CD4-positive, alpha-beta T cell treated with Interleukin-17A for 4 hours (primary cell): ENCODE measurements around the gene ZNF541.

Experiments
- DNase-seq: peaks from one replicate; pipeline ENCODE4 v3.0.0-alpha.2; 2020; ENCODE audit warnings: mixed read lengths

Gene ZNF541, protein sequence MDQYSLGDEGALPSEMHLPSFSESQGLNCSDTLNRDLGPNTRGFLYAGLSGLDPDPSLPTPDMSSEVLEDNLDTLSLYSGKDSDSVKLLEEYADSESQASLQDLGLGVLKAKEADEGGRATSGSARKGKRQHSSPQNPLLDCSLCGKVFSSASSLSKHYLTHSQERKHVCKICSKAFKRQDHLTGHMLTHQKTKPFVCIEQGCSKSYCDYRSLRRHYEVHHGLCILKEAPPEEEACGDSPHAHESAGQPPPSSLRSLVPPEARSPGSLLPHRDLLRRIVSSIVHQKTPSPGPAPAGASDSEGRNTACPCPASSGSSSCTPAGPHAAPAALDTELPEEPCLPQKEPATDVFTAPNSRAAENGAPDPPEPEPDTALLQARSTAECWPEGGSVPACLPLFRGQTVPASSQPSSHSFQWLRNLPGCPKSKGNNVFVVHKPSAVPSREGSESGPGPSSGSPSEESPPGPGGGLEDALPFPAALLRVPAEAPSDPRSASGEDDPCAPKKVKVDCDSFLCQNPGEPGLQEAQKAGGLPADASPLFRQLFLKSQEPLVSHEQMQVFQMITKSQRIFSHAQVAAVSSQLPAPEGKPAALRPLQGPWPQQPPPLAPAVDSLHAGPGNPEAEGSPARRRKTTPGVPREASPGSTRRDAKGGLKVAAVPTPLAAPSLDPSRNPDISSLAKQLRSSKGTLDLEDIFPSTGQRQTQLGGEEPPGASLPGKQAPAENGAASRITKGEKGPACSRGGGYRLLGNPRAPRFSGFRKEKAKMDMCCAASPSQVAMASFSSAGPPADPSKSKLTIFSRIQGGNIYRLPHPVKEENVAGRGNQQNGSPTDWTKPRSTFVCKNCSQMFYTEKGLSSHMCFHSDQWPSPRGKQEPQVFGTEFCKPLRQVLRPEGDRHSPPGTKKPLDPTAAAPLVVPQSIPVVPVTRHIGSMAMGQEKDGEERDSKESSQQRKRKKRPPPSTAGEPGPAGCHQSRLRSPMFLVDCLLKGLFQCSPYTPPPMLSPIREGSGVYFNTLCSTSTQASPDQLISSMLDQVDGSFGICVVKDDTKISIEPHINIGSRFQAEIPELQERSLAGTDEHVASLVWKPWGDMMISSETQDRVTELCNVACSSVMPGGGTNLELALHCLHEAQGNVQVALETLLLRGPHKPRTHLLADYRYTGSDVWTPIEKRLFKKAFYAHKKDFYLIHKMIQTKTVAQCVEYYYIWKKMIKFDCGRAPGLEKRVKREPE (N-terminal part only)

DNA sequence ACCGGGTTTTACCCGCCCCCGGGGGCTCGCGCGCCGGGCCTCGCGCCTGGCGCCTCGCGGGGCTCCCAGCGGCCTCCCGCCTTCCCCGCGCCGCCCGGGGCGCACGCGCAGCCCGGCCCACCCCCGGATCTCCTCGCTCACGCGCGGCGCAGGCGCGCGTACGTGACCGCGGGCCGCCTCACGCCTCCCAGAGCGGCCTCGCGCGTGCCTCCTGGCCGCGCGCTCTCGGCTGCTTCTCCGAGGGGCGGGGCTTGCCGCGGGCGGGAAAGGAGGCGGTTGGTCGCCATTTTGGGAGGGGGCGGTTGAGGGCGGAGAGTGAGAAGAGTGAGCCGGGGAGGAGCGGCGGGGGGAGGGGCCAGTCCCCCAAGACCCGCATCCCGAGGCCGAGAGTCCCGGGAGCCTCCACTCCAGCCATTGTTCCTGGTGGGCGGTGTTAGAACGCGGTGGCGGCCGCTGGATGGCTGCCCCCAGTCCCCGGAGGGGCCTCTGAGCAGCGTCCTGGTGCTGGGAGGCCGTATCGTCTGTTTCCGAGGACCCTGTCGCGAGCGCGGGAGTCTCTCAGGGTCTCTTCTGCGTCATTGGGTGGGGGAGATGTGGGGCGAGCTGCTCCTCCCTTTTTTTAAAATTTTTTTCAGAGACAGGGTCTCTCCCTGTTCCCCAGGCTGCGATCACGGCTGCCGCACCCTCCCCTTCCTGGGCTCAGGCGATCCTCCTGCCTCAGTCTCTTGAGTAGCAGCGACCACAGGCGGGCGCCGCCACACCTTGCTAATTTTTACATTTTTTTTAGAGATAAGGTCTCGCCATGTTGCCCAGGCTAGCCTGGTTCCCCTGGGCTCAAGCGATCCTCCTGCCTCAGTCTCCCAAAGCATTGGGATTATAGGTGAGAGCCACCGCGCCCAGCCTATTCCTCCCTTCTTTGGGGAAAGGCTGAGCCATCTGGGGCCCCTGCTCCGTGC is at the start of gene ZNF541:
ZNF541 (minus strand) TSS at position 78 of the 956 bp plus-strand sequence. CDS start 17,292 bp downstream, outside the sequence.
- DNase-seq = peak; percentile 92

DNA sequence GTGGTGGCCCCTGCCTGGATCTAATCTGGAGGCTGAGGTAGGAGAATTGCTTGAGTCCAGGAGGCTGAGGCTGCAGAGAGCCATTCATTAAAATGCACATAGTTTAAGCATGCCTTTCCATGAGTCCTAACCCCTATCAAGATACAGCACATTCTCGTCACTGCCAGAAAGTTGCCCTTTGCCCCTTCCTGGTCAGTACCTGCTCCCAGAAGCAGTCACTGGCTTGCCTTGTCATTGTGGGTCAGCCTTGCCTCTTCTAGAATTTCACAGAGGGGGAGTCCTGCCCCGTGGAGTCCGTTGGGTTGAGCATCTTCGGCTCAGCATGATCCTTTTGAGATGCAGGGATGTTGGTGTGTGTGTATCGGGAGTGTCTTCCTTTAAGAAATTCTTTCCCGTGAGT is 46.8 kb upstream of the ZNF541 start:
- no peak for DNase-seq

DNA sequence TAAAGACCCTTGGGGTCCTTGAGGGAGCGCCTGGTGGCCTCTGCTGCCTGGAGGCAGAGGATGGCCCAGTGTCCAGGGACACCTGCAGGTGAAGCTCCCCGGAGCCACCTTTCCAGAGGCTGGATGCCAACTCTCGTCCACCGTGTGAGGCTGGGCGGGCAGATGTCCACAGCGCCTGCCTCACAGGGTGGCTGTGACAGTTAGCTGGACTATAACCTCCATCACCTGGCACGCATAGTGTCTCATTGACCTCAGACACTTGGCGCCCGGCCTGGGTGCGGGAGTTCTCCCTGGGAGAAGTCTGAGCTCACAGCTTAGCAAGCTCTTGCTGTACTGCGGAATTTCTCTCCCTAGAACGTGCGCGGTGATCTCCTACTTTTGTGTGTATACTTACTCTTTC is 45.8 kb upstream of the ZNF541 start:
- no peak for DNase-seq

DNA sequence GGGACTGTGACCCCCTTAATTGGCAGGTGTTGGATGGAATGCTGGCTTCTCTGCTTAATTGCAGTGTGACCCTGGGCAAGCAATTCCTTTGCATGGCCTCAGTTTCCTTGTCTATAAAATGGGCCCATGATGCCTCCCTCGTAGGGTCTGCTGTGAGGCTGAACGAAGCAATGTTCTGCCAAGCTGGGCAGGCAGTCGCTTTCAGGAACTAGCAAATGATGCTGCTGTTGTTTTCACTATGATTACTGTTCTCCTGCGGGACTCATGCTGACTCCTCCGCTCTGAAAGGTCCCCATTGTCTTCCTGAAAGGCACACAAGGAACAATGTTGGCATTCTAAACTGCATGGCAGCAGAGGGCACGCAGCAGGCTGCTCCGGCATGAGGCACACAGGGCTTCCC is 42.8 kb upstream of the ZNF541 start:
- DNase-seq = no peak

DNA sequence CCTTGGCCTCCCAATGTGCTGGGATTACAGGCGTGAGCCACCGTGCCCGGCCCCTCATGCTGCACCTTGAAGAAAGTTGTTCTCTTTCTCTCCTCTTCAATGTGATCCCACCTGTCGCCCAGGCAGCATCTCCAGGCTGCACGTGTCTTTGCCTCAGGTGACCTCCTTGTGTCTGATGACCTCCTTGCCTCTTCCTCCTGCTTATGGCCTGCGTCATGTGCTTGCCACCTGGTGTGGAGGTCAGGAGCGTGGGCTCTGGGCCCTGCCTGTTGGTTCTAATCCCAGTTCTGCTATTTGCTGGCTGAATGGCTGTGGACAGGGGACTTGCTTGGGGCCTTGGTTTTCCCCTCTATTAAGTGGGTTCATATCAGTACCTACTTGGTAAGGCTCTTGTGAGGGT is 42.3 kb upstream of the ZNF541 start:
- no peak for DNase-seq

DNA sequence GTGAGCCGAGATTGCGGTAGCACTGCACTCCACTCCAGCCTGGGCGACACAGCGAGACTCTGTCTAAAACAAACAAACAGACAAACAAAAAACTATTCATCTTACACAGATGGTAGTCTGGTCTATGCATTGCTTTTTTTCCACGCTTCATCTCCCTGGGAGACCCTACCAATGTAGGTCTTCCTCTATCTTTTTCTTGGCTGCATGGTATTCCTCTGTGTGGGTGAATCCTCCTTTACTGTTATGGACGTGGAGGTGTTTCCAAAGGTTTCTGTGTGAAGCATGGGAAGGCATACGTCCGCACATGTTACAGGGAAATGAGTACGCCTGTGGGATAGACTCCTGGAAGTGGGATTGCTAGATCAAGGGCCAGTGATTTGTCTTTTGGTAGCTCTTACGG is 41.6 kb upstream of the ZNF541 start:
- DNase-seq = no peak

DNA sequence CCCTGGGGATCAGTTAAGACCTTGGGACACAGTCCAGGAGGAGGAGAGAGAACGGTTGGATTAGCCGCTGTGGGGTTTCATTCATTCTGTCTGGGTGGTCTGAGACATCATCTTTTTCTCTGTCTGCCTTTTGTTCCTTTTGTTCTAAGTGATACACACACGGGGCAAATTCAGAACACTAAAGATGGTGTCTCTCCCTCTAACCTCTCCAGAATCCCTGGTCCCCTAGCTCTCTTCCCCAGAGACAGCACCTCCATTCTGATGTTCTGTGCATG is 41.0 kb upstream of the ZNF541 start:
- DNase-seq = no peak

DNA sequence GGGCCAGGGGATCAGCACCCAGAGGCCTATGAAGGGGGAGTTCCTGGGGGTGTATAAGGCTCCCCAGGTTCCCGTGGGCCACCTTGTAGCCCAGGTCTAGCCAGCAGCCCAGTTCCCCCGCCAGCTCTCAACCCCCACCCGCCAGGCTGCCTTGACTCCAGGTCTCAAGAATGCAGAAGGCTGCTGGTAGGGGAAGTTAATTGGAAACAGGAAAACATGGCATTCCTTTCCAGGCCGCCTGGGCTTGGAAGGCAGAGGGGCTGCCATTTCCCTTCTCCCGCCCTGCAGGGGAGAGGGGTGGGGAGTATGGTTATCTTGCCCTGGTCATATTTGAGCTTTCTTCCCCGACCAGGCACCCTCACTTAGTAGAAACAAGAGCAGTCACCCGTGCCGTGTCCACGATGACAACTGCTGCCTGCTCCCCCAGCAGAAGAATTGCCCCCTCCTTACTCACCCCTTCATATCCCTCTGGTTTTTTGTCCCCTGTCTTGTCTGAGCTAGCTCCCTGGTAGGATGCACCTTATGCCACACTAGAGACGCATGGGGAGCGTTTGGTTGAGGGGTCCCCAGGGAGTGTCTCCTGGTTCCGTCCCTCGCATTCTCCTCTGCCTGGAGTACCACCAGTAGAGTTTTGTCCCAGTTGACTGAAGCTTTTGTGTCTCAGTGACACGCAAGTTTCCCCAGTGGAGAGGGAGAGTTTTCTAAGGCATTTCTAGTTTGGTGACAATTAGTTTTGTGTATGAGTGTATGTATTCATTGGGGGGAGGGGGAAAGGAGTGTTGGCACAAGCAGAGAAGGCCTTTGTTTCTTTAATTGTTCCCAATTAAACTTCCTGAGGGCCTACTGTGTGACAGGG is 40.4 kb upstream of the ZNF541 start:
- no peak for DNase-seq

DNA sequence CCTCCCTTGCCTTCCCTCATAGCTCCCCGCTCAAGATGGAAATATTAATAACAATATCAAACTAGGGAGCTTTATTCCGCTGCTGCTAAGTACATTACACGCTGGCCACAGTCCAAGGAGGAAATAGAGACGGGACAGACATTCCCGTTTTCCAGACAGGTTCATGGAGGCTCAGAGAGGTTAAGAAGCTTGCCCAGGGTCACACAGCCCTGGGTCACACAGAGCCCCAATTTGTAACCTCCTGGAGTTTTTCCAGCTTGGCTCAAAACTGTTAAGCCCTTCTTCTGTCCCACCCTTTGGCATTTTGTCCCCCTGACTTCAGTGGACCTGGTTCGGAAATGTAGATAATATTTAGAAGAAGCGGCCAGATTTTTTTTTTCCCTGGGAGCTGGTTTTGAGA is 38.0 kb upstream of the ZNF541 start:
- DNase-seq = no peak

DNA sequence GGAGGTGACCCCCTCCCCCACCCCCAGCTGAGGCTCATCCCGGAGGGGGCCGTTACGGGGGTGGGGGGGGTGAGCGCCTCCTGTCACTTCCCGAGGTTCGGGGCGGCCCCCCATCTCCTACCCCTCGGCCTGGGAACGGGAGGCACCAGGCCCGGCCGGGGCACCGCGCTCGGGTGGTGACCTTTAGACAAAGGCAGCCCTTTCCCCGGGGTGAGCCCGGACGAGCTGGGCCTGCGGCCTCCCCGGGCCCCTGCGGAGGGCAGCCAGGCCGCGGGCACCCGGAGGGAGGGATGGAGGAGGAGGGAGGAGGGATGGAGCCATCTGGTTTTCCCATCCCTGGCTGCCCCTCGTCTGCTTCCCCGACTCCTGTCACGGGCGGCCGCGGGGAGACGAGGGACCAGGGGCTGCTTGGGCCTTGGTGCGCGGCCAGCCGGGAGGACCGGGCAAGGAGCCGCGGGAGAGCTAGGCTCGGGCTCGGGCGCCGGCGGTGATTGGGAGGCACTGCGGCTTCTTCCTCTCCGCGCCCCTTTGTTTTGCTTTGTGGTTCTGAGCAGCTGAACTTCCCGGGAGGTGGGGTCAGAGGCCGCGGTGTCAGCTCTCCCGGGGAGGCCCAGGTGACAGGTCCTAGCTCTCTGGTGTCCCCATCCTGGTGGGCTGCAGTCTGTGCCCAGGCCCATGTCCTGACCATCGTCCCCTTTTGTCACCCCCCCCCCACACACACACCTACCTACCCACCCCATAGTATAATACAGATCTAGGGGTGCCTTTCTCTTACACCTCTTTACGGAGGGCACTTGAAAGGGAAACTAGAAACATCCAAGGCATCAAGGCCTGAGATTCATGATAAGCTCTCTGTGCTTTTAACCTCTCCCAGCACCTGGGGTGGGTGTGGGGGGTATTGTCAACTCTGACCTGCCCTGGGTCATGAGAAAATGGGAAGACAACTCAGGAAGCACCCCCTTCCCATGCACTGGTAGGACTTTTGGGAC is 37.3 kb upstream of the ZNF541 start:
- peak; percentile 75 for DNase-seq

DNA sequence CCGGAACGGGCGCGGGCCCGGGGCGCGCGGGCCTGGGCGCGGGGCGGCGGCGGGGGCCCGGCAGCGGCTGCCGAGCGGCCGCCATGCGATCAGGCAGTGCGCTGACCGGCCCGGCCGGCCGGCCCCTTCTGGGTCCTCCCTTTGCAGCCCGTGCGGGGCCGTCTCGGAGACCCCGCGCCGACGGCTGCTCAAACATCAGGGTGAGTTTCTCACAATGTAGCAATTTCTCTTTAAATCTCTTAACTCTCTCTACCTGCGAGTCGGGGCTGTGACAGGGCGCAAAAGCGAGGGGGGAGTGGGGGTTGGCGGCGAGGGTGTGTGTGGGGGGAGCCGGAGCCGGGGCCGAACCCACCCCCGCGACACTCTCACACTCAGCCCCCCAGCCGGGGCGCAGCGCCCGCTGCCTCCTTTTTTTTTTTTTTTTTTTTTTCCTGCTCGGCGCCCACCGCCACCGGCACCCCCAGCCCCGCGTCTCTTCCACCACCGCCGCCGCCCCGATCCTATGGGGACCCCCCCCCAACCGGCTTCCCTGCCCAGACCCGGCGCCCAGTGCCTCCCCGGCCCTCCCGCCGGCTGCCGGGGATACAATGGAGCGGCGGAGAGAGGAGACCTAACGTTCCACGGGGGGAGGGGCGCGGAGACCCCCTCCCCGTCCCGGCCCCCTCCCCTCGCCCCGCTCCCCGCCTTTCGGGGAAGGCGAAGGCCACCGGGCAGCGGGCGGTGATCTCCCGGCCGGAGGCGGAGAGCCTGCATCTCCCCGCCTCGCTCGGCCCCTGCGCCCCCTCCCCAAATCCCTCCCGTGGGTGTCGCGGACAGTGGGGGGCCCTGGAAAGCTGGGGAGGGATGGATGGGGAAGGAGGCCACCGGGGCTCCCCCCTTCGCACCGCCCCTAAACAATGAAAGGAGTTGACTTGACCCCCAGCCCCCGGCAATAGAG is 36.3 kb upstream of the ZNF541 start, which contains the start of gene BICRA:
BICRA (plus strand) TSS at position 166 of the 937 bp plus-strand sequence. CDS start 64,441 bp downstream, outside the sequence.
- DNase-seq = peak; percentile 84

DNA sequence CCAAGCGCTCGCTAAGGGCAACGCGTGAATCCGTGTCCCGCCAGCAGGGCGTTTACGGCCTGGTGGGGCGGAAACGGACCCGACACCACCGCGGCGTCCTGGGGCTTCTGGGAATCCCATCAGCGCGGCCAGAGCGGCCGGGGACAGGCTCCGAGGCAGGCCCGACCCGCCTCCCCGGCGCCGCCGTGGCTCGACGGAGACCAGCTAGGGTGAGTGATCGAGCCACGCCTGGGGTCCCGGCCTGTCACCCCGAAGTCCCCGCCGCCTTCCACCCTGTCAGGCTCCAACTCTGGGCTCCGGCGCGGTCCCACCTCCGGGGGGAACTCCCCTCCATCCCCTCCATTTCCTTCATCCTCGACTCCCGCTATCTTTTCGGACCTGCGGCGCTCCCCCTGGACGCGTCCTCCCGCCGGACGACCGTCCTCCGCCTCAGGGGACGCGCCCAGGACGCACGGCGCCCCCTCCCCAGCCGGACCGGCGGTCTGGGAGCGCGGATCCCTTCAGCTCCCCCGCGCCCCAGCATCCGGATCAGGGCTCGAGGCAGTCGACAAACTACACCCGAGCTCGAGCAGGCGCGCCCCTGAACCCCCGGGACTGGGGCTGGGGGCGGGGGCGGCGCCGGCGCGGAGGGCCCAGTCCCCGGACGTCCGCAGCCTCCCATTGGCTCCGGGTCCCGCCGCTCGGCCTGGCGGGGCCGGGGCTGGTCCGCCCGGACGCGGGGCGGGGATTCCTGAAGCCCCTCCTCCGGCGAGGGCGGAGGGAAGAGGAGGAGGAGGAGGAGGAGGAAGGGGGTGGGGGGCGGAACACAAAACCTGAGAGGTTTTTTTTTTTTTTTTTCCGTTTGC is 35.3 kb upstream of the ZNF541 start:
- DNase-seq = peak; percentile 96

DNA sequence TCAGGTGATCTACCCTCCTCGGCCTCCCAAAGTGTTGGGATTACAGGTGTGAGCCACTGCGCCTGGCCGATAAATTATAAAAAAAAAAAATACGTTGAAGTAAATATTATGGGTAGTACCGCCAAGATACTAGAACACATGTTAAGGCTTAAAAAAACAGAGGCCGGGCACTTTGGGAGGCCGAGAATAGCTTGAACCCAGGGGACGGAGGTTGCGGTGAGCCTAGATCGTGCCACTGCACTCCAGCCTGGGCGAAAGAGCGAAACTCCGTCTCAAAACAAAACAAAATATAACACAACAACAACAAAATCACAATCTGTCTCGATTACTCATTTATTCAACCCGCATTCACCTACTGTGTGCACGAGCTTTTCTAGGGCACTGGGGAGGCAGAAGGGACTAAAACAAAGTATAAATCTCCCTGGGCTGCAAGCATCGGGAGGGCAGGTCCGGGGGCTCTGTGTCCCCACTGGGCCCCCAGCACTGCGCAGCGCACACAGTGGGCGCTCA is 34.7 kb upstream of the ZNF541 start:
- no peak for DNase-seq

DNA sequence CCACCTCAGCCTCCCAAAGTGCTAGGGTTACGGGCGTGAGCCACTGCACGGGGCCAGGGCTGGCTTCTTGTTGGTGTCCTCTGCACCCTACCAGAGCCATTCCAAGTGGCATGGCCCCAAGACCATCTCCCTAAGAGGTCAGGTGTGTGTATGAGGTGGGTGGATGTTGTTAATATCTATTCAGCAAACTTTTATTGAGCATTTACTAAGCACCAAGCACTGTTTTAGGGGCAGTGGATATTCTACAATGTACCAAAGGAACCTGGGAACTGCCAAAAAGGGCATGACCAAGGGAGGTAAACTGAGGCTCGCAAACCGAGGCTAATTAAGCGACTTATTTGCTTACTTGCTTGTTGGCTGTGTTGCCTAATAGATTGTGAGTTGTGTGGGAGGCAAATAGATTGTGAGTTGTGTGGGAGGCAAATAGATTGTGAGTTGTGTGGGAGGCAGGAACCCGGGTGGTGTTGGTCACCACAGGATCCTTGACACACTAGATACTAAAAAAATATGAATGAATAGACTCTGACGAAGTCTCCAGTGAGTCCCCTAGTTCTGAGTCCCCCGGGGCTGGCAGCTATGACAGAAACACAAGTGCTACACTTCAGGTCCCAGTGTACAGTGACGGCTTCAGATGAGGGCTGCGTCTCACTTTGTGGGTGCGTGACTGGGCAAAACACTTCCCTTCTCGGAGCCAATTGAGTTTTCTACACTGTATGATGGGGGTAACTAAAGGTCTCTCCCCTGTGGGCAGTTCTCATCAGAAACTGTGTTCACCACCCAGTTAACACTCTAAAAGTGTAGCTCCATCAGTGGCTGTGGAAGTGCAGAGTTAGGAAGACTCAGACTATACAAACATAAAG is 31.0 kb upstream of the ZNF541 start:
- no peak for DNase-seq

DNA sequence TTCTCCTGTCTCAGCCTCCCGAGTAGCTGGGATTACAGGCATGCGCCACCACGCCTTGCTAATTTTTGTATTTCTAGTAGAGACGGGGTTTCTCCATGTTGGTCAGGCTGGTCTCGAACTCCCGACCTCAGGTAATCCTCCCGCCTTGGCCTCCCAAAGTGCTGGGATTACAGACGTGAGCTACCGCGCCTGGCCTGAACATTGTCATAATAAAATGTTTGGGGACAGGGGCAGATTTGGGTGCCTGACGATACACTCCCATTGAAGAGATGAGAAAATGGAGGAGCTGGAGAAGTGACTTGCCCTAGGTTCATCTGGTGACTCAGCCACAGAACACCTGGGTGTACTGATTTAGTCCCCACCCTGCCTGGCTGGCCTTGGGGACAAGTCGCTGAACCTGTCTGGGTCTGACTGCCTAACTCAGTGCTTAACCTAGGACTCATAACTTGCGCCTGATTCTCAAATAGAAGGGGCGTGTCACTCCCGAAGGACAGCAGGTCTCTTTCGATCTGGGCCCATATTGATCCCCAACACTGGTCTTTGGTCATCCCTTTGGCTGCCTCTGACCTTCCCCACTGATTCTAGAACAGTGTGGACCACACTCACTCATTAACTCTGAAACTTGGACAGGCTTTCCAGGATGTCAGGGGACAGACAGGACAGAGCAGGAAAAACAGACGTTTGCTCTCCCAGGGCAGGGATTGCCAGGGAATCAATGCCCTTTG is 28.4 kb upstream of the ZNF541 start:
- DNase-seq = no peak
